RWPE1 (cell line): ENCODE measurements around the gene VPS18.

Experiments used
- CTCF ChIA-PET: fragments of 350-600 bp; sonication (Branson Sonifier 250); formaldehyde crosslinking; extraction: SDS; loops from one replicate; lab custom pipeline; 2021; lab: Yijun Ruan, JAX
- POLR2A ChIA-PET: fragments of 400-600 bp; formaldehyde crosslinking; extraction: SDS; loops from one replicate; lab custom pipeline; 2020; ENCODE audit warnings: antibody characterized with exemption; ENCODE audit not compliant: low non-redundant PET; lab: Yijun Ruan, JAX
- DNase-seq: peaks from one replicate; pipeline ENCODE4 v3.0.0; 2012; ENCODE audit warnings: low spot score
- H3K27ac ChIP-seq: fragments of 450-650 bp; 2 replicates; pipeline ENCODE4 v1.5.1; 2017
- TF ChIP-seq, protein P1 (sequence below): fragments of 450-650 bp; conservative IDR thresholded peaks from 2 replicates; pipeline ENCODE4 v1.5.1; 2017; ENCODE audit warnings: low read depth, mild to moderate bottlenecking

Gene VPS18

GRCh38 chr15:40881351-40881750 is 12.9 kb upstream of the VPS18 start:
- POLR2A ChIA-PET: no interaction called here
- CTCF ChIA-PET: interaction anchor here (0.7 to 2.9 kb wide), 6 partner anchors 11 to 250 kb away, joined by 3 to 12 read pairs (median 4); partner anchors contain the start of gene VPS18
- TF ChIP-seq, protein P1, sequence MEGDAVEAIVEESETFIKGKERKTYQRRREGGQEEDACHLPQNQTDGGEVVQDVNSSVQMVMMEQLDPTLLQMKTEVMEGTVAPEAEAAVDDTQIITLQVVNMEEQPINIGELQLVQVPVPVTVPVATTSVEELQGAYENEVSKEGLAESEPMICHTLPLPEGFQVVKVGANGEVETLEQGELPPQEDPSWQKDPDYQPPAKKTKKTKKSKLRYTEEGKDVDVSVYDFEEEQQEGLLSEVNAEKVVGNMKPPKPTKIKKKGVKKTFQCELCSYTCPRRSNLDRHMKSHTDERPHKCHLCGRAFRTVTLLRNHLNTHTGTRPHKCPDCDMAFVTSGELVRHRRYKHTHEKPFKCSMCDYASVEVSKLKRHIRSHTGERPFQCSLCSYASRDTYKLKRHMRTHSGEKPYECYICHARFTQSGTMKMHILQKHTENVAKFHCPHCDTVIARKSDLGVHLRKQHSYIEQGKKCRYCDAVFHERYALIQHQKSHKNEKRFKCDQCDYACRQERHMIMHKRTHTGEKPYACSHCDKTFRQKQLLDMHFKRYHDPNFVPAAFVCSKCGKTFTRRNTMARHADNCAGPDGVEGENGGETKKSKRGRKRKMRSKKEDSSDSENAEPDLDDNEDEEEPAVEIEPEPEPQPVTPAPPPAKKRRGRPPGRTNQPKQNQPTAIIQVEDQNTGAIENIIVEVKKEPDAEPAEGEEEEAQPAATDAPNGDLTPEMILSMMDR: no peak
- DNase-seq: no peak
- H3K27ac ChIP-seq: no peak overlapping the region

- CTCF ChIA-PET: no interaction called here
- POLR2A ChIA-PET: no interaction called here
- DNase-seq: no peak
- H3K27ac ChIP-seq: no peak overlapping the region
- TF ChIP-seq, protein P1: no peak
Measured at GRCh38 chr15:40886586-40886985, 7.7 kb upstream of the VPS18 start.

DNA sequence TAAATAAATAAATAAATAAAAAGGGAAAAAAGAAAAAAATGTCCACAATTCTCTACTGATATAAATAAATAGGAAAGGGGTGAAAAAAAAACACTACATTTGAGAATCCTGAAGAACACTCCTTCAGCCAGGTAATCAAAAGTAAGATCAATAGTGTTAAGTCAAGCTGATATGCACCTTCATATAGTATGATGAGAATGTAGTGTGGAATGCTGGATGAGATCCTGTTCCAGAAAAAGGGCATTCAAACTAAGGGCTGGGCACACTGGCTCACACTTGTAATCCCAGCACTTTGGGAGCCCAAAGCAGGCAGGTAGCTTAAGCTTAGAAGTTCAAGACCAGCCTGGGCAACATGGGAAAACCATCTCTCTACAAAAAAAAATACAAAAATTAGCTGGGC is 5.1 kb upstream of the VPS18 start:
- DNase-seq: no peak
- ChIA-PET CTCF (interaction anchor here (0.8 to 5.0 kb wide), 4 partner anchors 15 to 110 kb away, joined by 3 to 95 read pairs (median 5); partner anchors contain the start of gene RHOV), POLR2A (no interaction called here)
- TF ChIP-seq, protein P1: no peak
- no peak overlapping the region for H3K27ac ChIP-seq

DNA sequence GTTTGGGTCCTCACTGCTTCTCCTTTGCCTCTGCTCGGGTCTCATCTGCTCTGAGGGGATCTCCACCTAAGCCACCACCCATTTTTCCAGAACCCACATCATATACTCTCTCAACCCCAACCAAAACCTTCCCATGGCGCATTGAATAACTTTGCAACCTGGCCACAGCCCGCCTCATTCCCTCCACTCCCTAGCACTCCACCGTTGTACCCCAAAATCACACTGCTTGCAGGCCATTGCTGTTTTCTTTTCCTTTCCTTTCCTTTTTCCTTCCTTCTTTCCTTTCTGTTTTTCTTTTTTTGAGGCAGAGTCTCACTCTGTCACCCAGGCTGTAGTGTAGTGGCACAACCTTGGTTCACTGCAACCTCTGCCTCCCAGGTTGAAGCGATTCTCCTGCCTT is 3.1 kb upstream of the VPS18 start:
- CTCF ChIA-PET: interaction anchor here (0.6 to 5.0 kb wide), 10 partner anchors 13 to 173 kb away, joined by 3 to 95 read pairs (median 6); partner anchors contain the start of gene RHOV
- POLR2A ChIA-PET: no interaction called here
- DNase-seq: no peak
- no peak overlapping the region for H3K27ac ChIP-seq
- TF ChIP-seq, protein P1: no peak

DNA sequence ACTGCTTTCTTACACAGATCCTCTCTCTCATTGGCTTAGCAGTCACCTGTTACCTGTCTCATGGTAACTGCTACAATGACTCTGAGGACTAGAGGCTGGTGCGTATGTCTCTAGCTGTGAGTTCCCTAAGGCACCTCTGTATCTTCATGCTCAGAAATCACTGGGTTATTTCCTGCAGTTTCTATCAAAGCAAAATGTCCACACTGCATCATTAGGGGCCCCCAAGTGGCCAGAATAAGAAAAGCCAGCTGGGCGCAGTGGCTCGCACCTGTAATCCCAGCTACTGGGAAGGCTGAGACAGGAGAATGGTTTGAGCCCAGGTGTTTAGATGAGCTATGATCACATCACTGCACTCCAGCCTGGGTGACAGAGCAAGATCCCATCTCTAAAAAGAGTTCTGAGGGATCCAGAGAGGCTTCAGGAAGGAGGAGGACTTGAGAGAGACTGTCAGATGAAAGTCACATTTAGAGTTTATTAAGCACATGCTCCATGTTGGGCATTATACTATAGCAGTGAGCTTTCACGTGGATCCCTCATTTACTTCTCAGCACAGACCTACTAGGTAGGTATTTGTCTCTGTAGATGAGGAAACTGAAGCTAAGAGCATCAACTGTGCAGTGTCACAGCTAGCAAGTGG is 2.3 kb upstream of the VPS18 start:
- H3K27ac ChIP-seq: no peak overlapping the region
- POLR2A ChIA-PET: no interaction called here
- TF ChIP-seq, protein P1: peak; percentile 96
- DNase-seq: peak; percentile 59
- CTCF ChIA-PET: interaction anchor here (0.6 to 5.0 kb wide), 16 partner anchors 11 to 212 kb away, joined by 3 to 95 read pairs (median 5); partner anchors contain the start of gene RHOV

DNA sequence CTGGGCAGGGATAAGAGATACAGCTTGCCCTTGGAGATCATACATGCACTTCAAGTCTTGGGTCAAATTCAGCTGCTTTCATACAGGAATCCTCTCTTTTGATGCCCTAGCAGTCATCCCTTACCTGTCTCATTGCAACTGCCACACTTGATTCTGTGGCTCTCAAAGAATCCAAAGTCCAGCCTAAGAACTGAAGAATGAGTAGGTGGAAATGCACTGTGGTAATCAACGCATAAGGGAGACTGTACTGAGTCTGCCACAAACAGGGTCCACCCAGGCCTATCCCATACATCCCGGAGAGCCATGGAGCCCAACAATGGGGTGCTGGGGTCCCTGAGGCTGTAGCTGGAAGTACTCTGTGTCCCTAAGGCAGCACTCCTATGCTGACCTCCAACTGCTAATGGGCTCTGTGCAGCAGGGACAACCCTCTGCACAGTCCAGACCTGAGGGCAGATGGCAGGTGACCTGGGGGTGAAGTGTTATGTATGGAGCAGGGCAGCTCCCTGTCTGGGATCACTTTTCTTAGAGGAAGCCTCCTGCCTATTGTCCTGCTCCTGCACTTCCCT is 1.7 kb upstream of the VPS18 start:
- H3K27ac ChIP-seq: peak overlapping the region; percentile 89
- DNase-seq: no peak
- ChIA-PET POLR2A (no interaction called here), CTCF (interaction anchor here (0.6 to 5.0 kb wide), 13 partner anchors 12 to 211 kb away, joined by 3 to 95 read pairs (median 6); partner anchors contain the start of gene RHOV)
- TF ChIP-seq, protein P1: no peak
